HG03025 (cell line): ENCODE measurements around the gene FLVCR2.

Source experiments
- ATAC-seq: cut with Tn5 transposase; IDR thresholded peaks from one replicate; pipeline ENCODE4 v1.9.1; 2021; ENCODE audit warnings: mild to moderate bottlenecking, moderate library complexity; ENCODE audit not compliant: unreplicated experiment, low FRiP score

Gene FLVCR2

DNA sequence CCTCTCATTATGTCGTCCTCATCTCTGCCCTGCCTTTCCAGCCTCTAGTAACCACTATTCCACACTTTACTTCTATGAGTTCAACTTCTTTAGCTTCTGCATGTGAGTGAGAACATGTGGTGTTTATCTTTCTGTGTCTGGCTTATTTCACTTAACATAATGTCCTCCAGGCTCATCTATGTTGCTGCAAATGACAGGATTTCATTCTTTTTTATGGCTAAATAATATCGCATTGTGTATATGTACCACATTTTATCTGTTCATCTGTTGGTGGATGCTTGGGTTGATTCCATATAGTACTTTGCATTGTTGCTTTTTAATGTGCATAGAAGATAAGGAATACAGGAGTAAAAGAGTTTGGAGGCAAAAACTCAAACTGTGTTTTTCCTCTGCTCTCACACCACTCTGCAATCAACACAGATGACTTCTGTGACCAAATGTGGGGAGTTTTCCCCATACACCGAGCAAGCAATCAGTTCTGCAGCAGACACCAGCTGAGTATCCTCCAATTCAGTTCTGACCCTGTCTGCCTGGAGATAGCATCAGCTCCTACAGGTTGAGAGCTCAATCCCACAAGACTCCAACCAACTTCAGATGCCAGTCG is 24.6 kb upstream of the FLVCR2 start:
- ATAC-seq, result no peak

GRCh38 chr14:75554482-75554881 is 23.9 kb upstream of the FLVCR2 start:
- no peak for ATAC-seq

GRCh38 chr14:75558440-75558839 is 20.0 kb upstream of the FLVCR2 start:
- ATAC-seq, result no peak

DNA sequence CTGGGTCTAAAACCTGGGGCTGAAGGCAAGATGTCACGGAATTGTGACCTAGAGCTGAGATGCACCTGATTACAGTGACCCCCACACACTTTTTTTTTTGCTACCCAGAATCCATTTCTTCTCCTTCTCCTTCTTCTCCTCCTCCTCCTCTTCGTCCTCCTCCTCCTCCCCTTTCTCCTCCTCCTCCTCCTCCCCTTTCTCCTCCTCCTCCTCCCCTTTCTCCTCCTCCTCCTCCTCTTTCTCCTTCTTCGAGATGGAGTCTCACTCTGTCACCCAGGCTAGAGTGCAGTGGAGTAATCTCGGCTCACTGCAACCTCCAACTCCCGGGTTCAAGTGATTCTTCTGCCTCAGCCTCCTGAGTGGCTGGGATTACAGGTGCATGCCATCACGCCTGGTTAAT is 19.4 kb upstream of the FLVCR2 start:
- no peak for ATAC-seq

DNA sequence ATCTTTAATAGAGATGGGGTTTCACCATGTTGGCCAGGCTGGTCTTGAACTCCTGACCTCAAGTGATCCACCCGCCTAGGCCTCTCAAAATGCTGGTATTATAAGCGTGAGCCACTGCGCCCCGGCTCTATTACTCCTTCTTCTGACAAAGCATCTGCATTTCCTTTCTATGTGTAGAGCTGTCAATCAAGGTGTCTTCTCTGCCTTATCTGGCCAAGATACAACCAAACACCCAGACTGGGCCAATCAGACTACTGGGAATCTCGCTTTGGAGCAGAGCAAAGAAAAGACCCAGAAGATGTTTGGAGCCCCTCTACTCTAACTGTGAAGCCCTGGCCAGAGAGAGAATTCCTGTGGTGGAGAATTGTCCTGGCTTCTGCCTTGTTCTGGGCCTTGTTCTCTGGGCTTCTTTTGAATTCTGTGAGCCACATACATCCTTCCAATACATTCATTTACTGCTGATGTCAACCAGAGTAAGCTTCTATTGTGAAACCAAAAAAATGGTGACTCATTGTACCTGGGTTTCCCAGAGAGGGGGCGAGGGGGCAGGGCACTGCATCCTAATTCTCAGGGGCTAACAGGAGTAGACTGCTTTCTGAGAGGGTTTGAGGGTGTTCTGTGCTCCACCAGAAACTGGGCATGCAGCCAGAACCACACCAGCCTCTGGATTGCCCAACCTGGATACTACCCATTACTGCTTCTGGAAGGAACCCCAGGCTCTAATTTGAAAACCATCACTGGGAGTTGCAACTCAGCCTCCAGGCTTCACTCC is 18.8 kb upstream of the FLVCR2 start:
- no peak for ATAC-seq

- no peak for ATAC-seq
These were observed 17.4 kb upstream of the FLVCR2 start for GRCh38 chr14:75561013-75561432.

DNA sequence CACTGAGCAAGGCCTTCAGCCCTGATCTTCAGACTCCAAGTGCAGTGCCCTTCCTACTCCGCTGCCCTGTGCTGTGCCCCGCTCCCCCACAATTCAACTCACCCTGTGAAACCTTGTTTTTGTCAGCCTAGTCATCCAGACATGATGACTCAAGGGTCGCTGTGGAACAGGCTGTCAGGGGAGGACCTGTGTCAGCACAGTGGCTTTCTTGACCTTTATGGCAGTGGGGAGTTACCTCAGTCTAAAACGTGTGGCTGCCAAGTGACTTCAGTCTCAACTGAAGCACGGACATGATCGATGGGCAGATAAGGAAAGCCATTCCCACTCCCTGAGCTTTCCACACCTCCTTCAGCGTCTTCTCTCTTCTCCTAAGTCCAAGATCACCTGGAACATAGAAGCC is 16.3 kb upstream of the FLVCR2 start:
- ATAC-seq, result no peak

- ATAC-seq, result no peak
These were observed 15.9 kb upstream of the FLVCR2 start for GRCh38 chr14:75562489-75562888.

- ATAC-seq, result no peak
These were observed 14.5 kb upstream of the FLVCR2 start for GRCh38 chr14:75563931-75564330.

GRCh38 chr14:75565056-75565455 is 13.4 kb upstream of the FLVCR2 start:
- ATAC-seq, result no peak

DNA sequence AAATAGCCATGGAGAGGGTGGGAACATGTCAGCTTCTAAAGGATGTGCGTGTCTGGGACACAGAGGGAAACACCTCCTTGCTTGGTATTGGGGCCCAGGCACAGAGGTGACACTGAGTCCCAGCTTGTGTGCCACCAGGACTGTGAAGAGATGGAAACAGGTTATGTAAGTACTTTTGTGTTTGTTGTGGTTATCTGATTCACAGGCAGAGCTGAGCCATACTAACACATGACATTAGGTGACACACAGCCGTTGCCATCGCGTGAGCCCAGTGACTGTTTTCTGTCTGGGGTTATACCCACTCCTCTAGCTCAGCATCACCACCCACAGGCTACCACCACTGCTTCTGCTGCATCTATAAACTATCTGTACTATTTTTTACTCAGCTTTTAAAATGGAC is 12.1 kb upstream of the FLVCR2 start:
- no peak for ATAC-seq

- ATAC-seq, result no peak
These were observed 11.7 kb upstream of the FLVCR2 start for GRCh38 chr14:75566752-75567151.

- no peak for ATAC-seq
These were observed 10.3 kb upstream of the FLVCR2 start for GRCh38 chr14:75568140-75568539.

- ATAC-seq, result no peak
These were observed 9.6 kb upstream of the FLVCR2 start for GRCh38 chr14:75568791-75569190.

DNA sequence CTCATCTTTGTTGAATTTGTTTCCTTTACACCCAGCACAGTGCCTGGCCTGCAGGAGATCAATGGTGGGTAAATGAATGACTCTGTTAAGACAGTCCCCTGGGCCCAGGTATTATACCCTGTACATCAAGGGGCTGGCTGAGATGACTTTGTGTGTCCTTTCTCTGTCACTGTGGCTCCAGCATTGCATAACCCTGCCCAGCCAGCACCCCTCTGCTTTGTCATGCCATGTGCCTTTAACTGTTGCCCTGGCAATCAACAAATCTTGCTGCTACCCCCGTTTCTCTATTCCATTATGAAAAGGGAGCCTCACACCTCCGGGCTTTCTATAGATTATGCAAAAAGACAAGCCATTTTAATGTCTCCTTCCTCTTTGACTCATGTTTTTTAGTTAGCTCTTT is 7.6 kb upstream of the FLVCR2 start:
- no peak for ATAC-seq

DNA sequence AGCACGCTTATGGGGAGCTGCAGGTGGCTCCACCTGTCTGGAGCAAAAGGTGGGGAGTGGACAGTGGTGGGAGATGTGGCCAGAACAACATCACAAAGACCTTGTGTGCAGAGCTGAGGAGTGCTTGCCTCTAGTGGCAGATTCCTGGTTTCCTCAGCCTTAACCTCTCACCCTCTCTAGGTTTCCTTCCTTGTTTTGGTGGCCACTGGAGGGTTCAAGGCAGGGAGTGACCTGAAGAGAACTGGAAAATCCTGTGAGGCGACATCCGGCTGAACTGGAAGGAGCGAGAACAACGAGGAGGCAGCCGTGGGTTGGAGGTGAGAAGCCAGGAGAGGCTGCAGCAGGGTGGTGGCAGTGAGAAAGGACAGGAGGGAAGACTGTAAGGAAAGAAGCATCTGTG is 6.3 kb upstream of the FLVCR2 start:
- no peak for ATAC-seq

- ATAC-seq, result no peak
These were observed 1.3 kb upstream of the FLVCR2 start for GRCh38 chr14:75577090-75577489.

DNA sequence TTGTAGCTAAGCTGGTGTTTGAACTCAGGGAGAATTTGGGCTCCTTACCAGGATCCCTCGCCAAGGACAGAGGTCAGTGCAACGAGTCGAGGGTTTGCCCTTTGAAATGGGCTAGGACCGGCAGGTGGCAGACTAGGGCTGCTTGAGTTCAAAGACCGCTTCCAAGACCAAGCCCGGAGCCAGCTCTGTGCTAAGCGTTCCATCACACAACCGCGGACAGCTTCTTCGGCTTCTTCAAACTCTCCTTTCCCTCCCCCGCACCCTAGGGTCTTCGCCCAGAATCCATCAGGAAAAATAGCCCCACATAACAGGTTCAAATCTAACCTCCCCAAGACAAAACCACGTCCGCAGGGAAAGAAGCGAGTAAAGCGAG is 705 bp upstream of the FLVCR2 start:
- no peak for ATAC-seq

- no peak for ATAC-seq
These were observed 442 bp downstream of the FLVCR2 start for GRCh38 chr14:75578786-75579337.

- ATAC-seq, result no peak
These were observed 981 bp downstream of the FLVCR2 start for GRCh38 chr14:75579338-75579864.

GRCh38 chr14:75579882-75580281 is 1.5 kb downstream of the FLVCR2 start:
- ATAC-seq, result no peak

DNA sequence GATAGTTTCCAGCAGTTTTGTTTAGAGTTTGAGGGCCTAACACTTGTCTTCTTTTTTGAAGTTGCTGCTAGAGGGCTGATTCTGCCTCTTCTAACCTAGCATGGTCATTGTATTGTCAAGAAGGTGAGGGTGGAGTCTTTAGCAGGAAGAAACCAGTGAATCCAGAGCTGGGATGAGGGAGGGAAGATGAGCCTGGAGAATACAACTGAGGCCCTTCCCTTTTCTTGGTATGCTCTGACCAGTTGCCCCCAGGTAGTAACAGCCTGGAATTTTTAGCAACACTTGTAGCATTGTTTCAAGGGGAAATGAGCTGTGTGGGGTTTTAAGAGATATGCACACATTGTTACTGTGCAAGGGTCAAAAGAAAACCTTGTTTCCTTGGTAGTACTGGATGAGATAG is 9.0 kb downstream of the FLVCR2 start:
- ATAC-seq, result no peak
